Measurements from ENCODE around the gene ESYT2.

Gene ESYT2

DNA sequence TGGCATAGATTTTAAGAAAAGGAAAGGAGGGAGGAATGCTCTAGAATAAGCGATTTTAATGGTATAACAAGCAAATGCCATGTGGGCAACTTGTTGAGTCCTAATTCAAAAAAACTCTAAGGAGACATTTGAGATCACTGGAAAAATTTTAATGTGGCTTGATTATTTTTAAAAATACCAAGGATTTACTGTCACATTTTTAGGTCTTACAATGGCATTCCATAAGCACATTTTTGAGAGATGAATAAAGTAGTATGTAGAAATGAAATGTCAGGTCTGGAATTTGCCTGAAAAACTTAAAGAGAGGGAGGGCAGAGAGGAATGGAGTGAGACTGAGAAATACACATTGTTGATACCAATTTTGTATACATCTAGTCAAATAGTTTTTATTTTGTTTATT, 145.0 kb downstream of the ESYT2 start:
- DNase-seq, result no peak

DNA sequence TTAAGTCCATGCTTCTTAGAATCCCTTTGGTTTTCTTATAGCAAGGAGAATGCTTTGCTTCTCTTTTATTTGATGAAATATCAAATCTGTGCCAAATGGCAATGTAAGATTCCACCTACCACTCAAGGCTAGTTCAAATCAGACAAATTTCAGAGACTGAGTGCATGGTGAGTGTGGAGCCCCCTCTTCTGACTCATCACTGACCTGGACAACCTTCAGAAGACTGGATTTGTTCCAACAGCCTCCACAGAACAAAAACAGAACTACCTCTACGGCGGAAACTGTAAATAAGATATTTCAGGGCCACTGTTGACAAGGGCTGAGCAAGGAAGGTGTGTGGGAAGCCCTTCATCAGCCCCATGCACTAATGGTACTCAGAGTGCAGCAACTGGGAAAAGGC, 145.8 kb downstream of the ESYT2 start:
- no peak for DNase-seq

DNA sequence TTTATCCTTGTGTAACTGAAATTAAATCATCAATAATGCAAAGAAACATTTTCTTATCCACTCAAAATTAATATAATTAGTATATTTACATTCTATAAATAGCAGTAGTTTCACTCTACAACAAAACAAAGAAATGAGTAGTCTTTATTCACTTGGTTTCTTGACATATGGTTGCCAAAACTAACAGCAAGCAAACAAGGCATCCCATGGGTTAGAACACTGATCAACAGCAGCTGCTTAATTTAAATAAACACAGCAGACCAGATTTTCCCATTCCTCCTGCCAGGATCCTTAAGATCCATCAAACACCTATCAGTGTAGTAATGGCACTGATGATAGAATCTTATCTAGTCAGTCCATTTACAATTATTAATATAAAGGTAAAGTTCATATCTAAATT, 146.9 kb downstream of the ESYT2 start:
- no peak for DNase-seq

Measured in central memory CD4-positive, alpha-beta T cell (primary cell).